HEK293T (cell line): ENCODE results near the gene NDUFC1.

Experiments used
- BHLHE40 ChIP-seq: fragments of 450-650 bp; IDR thresholded peaks from 2 replicates; pipeline ENCODE4 v1.6.1; 2016; ENCODE audit warnings: mild to moderate bottlenecking, moderate library complexity, borderline replicate concordance
- FOXM1 ChIP-seq: fragments of 450-650 bp; IDR thresholded peaks from 2 replicates; pipeline ENCODE4 v1.6.1; 2017; ENCODE audit warnings: mild to moderate bottlenecking, borderline replicate concordance
- SUZ12 ChIP-seq: fragments of 450-650 bp; IDR thresholded peaks from 2 replicates; pipeline ENCODE4 v1.6.1; 2016; ENCODE audit warnings: mild to moderate bottlenecking
- TARDBP ChIP-seq: fragments of 450-650 bp; IDR thresholded peaks from 2 replicates; pipeline ENCODE4 v1.6.1; 2016

- TF ChIP-seq SUZ12 (no peak), FOXM1 (no peak), BHLHE40 (no peak), TARDBP (no peak)
Measured at GRCh38 chr4:139299536-139299935, 2.7 kb downstream of the NDUFC1 start.
